NCI-H226 (cell line): ENCODE data around the gene ZNF680.
A peak's percentile ranks its signal among the peaks of the same experiment; 100 is the strongest.
"Not testable (repeated sequence)": the region's sequence is repeated elsewhere in the genome, so short reads cannot be mapped to it uniquely, and the experiment has no call there.

Experiments
- DNase-seq: peaks from one replicate; pipeline ENCODE4 v3.0.0-alpha.2; 2015

Gene ZNF680

DNA sequence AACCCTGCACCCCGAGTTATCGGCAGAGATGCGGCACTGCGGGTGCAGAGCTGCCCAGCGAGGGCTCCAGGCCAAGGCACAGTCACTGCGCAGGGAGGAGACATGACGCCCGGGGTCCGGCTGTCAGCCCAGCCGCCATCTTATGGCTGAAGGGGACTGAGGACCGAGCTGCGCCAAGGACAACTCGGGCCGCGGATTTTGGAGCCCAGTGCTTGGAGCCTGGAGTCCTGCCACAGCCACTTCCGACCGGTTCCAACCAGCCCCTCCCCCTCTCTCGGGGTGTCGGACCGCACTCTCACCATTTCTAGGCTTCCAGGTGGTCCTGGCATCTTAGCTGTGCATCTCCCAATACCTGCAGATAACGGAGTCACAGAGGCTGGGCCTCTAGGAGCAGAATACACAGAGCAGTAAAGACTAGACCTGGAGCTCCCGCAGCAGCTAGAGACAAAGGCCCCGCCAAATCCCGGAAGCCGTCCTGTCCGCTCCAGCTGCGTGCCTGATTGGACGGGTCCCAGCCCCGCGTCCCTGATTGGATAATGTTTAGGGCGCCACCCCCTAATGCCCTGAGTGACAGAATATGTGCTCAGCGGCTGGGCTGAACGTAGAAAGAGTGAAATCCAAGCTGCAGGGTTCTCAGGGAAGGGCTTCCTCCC, at the start of gene ZNF680:
TSS of gene ZNF680 (minus strand) at position 446 of the 653 bp plus-strand sequence. CDS start at position 329, 117 bp downstream.
- peak; percentile 96 for DNase-seq

DNA sequence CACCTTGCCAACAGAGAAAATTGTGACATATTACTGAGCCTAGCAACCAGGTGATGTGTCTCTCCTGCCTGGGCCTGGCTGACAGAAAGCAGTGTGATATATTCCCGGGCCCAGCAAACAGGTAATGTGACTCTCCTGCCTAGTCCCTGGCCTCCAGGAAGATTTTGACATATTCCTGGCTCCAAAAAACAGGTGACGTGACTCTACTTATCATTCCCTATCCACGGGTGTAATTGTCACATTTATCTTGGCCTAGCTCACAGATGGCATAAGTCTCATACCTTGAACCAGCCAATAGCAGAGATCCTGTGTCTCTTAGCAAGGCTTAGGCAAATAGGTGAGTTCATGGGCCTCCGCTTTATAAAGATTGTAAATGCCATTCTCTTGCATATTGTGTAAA, 49.6 kb upstream of the ZNF680 start:
- DNase-seq, result no peak

DNA sequence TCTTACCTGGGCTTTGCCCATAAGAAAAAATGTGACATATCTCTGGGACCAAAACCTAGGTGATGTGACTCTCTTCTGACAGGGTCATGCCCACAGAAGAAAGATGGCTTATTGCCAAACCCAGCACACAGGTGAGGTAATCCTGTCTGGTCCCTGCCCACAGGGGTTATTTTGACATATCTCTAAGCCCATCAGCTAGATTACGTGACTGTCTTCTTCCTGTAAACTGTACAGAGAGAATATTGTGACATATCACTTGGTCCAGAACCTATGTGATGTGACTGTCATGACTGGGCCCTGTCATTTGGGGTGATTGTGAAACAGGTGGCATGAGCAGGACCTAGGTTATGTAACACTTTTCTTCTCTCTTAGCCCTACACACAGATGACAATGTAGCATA, 48.8 kb upstream of the ZNF680 start:
- no peak for DNase-seq

DNA sequence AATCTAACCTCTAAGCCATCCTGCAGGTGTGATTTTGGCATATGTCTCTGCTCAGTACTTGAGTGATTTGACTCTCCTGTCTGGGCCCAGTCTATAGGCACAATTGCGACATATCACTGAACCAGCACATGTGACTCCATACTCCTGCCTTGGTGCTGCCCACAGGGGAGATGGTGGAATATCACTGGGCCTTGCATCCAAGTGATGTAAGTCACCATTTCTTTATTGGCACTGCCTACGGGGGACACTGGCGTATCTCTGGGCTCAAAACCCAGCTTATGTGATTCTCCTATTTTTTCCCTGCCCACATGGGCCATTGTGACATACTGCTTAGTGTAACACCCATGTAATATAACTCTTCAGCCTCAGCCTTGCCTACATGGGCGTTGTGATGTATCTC, 48.1 kb upstream of the ZNF680 start:
- DNase-seq, result no peak

DNA sequence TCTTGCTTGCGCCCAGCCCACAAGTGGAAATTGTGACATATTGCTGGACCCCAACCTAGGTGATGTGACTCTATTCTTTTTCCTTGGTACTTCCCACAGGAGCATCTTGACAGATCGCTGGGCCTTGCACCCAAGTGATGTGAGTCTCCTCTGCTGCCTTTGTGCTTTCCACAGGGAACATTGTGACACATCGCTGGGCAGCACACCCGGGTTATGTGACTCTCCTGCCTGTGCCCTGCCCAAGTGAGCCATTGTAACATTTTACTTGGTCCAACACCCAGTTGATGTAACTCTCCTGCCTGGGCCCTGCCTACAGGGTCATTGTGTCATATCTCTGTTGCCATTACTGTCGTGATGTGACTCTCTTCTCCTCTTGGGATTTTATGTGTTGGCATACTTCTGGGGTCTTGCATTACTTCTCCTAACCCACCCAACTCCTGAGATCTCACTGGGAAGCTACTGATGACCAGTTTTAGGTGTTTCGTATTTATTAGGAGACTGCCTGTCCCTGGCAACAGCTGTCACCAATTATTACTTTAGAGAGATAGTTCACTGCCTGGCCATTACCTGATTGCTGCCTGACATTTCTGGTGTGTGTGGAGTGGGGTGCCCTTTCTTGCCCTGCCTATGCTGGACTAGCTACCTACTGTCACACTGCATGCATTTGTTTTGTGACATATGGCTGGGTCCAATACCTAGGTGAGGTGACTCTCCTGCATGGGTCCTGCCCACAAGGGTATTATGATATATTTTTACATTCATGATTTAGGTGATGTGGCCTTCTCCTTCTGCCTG, 45.4 kb upstream of the ZNF680 start:
- DNase-seq, result no peak

DNA sequence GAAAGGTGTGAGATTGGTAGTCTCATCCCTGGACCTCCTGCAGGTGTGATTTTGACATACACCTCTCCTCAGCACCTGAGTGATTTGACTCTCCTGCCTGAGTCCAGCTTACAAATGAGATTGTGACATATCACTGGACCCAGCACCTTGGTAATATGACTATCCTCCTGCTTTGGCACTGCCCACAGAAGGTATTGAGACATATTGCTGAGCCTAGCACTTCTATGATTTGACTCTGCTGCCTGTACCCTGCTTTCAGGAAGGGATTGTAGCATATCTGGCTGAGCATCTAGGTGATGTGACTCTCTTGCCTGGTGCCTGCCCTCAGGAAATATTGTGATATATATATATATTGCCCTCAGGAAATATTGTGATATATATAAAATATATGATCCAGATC, 43.5 kb upstream of the ZNF680 start:
- DNase-seq, result no peak

DNA sequence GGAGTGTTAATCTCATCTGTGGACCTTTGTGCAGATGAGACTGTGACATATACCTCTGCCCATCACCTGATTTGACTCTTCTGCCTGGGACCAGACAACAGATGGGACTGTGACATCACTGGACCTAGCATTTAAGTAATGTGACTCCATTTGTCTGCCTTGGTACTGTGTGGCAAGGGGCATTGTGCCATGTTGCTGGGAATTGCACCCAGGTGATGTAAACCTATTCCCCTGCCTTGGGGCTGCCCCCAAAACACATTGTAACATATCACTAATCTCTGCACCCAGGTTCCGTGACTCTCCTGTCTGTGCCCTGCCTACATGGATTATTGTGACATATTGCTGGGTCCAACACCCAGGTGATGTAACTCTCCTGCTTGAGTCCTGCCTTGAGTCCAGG, 40.4 kb upstream of the ZNF680 start:
- DNase-seq, result no peak

DNA sequence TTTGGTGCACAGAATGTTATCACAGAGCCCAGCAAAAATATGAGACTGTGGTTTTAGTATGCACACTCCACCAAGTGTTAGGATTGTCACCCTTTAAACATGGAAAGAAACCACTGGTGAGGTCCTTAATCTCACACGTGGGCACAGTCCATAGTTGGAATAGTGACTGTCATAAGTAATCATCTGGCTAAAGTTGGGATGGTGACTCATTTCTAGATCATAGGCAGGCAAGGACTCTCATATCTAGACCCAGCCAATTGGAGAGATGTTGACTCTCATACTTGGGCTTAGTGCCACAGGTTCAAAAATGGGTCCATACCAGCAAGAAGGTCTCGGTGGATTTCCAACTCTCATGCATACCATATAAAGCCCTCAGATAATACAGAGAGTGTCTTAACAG, 39.6 kb upstream of the ZNF680 start:
- DNase-seq, result no peak

DNA sequence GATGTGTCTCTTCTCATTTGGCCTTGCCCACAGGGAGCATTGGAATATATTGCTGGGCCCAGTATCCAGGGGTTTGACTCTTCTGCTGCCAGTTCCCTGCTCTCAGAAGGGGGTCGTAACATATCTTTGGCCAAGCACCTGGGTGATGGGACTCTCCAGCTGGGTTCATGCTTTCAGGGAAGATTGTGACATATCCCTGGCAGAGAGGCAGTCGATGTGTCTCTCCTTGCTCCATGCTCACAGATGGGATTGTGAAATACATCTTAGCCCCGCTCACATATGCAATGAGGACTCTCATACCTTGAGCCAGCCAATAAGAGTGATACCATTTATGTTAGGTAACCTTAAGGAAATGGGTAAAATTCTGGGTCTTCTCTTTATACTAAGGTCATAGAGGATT, 39.2 kb upstream of the ZNF680 start:
- DNase-seq, result no peak

DNA sequence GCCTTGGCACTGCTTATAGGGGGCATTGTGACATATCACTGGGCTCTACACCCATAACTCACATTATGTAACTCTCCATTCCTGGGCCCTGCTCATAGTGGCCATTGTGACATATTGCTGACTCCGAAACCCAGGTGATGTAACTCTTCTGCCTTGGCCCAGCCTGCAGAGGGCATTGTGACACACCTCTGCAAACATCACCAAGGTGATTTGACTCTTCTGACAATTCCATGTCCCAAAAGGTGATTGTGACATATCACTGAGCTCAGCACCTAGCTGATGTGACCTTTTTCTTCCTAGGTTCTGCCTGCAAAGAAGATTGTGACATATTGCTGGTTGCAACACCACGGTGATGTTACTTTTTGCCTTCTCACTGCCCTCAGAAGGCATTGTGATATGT, 36.5 kb upstream of the ZNF680 start:
- no peak for DNase-seq

DNA sequence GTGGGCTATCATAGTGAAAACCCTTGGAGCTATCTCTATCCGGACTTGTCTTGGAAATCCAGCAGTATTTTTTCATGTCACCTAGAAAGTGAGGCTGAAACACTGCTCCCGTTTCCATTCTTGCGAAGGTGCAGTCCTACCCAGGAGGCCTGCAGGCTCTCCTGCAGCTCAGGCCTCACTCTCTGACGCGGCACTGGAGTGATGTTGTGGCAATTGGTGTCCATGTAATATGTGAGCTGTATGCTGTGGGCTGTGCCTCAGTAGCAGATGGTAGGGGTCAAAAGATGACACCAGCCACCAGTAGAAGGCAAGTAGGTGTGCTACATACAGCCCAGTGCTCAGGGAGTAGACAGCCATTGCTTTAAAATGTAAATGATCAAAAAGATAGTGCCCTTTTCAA, 28.1 kb upstream of the ZNF680 start:
- no peak for DNase-seq

DNA sequence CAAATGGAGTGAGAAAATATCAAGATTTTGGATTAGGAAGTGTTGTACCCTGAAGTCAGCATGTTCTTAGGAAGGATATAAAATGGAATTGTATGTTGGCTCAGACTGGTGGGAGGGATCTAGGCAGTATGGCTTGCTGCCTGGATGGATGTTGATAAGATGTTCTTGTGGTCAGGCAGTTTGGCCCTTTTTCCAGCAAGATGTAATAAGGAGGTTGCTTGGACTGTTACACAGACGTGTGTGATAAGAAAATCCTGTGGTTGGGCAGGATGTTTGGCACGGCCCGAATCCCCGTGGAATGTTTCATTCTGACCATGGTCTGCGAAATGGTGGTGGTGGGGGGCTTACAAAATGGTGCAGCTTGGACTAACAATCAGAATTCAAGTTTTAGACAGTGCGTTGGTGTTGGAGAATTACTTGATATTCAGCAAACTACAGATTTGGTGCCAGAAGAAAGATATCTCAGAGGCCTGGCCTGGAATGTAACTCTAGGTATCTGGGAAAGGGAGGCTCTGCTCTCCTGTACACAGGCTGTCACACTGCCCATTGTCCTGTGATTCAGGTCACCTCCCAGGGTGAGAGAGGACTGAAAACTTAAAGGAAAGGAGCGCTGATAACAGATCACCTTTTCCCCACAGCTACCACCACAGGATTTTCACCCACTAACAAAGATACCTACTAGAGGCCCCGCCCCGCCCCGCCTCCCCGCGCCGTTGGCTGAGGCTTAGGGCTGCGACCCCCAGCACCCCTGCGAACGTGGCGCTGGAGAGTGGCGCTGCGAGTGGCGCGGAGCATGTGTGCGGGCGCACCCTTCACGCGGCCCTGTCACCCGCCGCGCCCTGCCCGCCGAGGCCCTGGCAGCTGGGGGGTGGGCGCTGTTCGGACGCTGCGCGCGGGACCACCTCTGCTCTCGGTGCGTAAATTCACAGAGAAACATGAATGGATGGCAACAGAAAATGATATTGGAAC, 19.3 kb upstream of the ZNF680 start:
- peak; percentile 79 for DNase-seq

DNA sequence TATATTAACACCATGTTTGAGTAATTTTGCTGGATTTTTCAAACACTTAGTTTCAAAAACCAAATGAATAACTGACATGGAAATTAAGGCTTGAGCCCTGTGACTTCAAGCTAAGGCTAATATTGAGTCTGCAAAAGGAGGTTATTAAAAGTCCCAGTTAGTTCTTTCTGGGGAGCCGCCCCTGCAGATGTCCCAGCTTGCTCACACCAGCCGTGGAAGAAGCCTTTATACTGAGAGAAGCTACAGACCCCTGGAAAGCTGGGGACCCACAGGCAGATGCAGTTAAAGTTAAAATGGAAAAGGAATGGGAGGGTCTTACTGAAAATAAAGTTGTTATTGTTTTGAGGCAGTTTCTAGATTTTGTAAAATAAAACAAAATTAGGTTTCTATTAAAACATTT, 18.5 kb upstream of the ZNF680 start:
- no peak for DNase-seq

DNA sequence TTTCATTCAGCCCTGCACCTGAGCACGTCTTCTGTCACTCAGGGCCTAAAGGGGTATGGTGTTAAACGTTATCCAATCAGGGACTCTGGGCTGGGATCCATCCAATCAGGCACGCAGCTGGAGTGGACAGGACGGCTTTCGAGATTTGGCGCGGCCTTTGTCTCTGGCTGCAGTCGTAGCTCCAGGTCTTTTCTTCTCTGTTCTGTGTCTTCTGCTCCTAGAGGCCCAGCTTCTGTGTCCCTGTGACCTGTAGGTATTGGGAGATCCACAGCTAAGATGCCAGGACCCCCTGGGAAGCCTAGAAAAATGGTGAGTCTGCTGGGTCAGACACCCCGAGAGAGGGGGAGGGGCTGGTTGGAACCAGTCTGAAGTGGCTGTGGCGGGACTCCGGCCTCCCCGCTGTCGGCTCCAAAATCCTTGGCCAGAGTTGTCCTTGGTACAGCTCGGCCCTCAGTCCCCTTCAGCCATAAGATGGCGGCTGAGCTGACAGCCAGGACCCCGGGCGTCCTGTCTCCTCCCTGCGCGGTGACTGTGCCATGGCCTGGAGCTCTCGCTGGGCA, 11.7 kb upstream of the ZNF680 start:
- DNase-seq, result no peak

DNA sequence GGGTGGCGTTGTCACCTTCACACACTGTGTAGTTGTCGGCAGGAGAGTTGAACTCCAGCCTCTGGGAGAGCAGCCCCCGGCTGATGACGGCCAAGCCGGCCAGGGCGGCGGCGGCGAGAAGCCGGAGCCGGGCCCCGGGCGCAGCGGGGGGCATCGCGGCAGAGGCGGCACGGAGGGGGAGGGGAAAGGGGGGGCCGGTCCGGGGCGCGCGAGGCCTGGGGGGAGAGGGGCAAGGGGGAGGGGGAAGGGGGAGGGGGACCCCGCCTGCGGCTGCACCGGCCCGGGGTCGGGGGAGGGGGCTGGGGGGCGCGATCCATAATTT, 7.4 kb upstream of the ZNF680 start:
- DNase-seq, result not testable (repeated sequence)

DNA sequence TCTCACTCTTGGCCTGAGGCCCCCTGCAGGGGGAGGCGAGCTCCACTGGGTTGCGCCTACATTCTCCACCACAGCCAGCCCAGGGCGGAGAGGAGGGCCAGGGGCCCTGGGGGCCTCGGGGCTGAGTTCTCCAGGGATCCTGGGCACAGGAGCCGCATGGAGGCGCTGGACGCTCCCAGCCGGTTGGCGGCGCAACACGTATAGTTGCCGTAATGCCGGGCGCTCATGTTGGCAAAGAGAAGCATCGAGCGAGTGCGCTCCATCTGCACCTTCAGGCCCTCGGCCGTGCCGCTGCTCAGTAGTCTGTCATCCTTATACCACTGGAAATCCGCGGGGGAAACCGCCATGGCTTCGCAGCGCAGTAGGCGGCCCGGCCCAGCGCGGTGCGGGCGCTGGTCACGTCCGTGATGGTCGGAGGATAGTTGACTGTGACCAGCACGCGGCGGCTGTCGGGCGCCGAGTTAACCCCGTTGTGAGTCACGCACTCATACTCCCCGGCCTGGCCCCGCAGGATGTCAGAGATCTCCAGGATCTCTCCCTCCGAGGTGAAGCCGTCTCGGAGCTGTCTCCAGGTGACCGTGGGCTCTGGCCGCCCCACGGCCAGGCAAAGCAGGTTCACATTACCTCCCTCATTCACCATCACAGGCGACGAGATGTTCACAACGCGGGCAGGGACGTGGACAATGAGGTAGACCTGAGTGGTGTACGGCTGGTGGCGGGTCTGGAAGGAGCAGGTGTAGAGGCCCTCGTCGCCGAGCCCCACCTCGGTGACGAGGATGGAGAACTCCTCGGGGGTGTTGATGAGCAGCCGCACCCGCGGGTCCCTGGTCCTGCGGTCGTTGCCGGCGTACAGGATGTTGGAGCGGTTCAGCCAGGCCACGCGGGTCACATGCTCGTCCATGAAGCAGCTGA, 6.8 kb upstream of the ZNF680 start:
- not testable (repeated sequence) for DNase-seq

DNA sequence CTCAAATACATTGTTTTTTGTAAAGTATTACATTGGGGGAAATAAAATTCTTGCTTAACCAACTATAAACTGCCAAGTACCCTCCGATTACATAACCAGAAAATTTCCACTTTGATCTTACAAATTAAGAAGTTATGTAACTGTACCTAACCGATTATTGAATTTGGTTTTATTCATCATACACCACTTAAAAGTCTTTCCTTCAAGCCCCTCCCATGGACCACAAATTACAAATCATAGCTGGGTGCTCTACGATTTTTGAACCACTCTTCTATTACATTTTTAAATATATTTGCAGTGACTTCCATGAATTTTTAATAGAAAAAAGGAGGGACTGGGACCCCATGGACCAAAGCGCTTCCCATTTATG, 630 bp downstream of the ZNF680 start:
- DNase-seq, result no peak

DNA sequence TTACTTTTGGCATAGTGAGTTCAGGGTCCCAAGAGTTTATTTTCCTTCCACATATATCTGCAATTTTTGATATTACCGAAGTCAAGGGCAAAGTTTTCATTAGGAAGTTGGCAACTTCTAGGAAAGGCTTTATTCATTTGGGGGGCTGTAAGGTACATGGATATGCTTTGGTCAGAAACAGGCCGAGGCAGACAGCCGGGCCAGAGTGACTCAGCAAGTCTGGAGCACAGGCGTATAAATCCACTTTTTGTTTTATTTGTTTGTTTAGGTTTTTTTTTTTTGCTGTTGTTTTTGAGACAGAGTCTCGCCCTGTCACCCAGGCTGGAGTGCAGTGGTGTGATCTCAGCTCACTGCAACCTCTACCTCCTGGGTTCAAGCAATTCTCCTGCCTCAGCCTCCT, 3.7 kb downstream of the ZNF680 start:
- DNase-seq, result no peak

DNA sequence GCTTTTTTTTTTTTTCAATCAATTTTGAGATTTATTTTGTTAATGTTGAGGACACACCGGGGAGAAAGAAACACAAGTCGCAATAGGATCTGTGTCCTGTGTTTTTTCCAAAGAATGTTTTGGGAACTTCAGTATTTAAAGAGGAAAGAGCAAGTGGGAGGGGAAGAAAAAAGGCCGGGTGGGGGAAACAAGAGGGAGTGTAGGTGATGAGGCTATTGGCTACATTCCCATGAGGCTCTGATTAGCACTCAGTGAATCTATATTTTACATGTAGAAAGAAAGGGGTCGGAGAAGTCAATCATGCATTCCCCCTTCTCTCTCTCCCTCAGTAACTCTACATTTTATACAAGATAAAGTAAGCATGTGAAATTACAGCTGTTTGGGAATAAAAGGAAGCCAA, 4.1 kb downstream of the ZNF680 start:
- DNase-seq, result no peak

DNA sequence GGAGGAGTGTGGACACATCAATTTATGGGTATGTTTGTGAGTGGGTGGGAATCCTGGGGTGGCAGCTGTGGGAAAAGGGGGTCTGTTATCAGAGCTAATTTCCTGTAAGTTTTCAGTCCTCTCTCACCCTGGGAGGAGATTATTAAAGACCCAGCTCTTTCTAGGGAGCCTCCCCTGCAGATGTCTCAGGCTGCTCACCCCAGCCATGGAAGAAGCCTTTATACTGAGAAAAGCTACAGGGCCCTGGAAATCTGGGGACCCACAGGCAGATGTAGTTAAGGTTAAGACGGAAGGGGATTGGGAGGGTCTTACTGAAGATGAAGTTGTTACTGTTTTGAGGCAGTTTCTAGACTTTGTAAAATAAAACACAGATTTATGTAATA, 4.6 kb downstream of the ZNF680 start:
- no peak for DNase-seq

DNA sequence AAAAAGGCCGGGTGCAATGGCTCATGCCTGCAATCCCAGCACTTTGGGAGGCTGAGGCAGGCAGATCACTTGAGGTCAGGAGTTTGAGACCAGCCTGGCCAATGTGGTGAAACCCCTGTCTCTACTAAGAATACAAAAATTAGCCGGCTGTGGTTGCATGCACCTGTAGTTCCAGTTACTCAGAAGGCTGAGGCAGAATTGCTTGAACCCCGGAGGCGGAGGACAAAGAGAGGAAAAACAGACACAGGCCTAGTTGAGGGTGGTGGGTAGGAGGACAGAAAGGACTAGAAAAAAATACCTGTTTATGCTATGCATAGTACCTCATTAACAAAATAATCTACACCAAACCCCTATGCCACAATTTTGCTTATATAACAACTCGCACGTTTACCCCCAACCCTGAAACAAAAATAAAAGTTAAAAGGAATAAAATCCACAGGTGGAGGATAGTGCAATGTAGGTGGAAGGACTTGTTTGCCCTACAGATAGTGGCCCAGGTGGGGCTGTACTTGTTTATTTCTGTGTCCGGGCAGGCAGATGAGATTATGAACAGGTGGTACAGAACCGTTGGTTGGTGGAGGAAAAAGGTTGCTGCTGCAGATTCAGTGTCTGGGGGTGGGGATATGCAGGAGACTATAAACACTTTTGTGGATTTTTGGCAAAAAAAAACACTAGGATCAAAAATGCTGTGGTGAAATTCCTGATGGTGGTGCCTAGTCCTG, 5.1 kb downstream of the ZNF680 start:
- DNase-seq, result no peak

DNA sequence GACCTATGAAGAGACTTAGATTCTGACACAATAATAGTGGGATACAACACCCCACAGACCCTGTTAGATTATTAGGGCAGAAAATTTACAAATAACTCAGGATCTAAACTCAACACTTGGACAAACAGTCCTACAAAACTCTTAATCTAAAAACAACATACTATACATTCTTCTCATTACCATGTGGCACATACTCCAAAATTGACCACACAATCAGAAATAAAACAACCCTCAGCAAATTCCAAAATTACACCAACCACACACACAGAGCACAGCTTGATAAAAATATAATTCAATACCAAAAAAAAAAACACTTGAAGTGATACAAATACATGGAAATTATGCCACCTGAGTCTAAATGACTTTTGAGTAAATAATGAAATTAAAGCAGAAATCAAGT, 7.8 kb downstream of the ZNF680 start:
- DNase-seq, result no peak
